HFF-Myc (cell line): ENCODE results near the gene DUS1L.
"Not testable (repeated sequence)": the region's sequence is repeated elsewhere in the genome, so short reads cannot be mapped to it uniquely, and the experiment has no call there.

Experiments used
- DNase-seq: peaks from one replicate; pipeline ENCODE4 v3.0.0-alpha.2; 2011; ENCODE audit warnings: low read depth; ENCODE audit errors: extremely low read depth
- H3K4me3 ChIP-seq: replicated peaks from 2 replicates; pipeline ENCODE4 v1.5.1; 2011; ENCODE audit warnings: low read depth, mild to moderate bottlenecking, control low read depth, low read length
- TF ChIP-seq, protein P1 (sequence below): IDR thresholded peaks from 2 replicates; pipeline ENCODE4 v1.5.1; 2012; ENCODE audit warnings: mild to moderate bottlenecking, low read depth, low read length, control low read depth; ENCODE audit errors: missing control alignments

DUS1L gene

GRCh38 chr17:82045936-82046484, 19.6 kb downstream of the DUS1L start:
- DNase-seq: no peak
- H3K4me3 ChIP-seq: no peak overlapping the region
- TF ChIP-seq, protein P1, sequence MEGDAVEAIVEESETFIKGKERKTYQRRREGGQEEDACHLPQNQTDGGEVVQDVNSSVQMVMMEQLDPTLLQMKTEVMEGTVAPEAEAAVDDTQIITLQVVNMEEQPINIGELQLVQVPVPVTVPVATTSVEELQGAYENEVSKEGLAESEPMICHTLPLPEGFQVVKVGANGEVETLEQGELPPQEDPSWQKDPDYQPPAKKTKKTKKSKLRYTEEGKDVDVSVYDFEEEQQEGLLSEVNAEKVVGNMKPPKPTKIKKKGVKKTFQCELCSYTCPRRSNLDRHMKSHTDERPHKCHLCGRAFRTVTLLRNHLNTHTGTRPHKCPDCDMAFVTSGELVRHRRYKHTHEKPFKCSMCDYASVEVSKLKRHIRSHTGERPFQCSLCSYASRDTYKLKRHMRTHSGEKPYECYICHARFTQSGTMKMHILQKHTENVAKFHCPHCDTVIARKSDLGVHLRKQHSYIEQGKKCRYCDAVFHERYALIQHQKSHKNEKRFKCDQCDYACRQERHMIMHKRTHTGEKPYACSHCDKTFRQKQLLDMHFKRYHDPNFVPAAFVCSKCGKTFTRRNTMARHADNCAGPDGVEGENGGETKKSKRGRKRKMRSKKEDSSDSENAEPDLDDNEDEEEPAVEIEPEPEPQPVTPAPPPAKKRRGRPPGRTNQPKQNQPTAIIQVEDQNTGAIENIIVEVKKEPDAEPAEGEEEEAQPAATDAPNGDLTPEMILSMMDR: no peak

DNA sequence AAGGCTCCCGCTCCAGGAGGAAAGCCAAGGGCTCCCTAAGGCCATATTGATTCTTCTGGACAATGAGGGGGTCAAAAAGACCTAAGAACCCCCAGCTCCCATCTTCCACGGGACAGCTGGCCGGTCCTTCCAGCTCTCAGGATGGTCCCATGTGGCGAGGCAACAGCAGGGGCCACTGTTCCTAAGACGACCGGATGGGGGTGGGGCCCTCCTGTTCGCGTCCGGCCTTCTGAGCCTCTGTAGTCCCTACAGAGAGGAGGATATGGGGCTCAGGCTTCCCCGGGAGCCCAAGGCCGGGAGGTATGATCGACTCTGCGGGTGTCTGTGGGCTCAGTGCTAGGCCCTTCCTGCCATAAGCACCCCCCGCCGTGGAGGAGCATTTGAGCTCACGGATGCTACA, 22.1 kb downstream of the DUS1L start:
- TF ChIP-seq, protein P1: no peak
- no peak overlapping the region for H3K4me3 ChIP-seq
- DNase-seq: no peak

DNA sequence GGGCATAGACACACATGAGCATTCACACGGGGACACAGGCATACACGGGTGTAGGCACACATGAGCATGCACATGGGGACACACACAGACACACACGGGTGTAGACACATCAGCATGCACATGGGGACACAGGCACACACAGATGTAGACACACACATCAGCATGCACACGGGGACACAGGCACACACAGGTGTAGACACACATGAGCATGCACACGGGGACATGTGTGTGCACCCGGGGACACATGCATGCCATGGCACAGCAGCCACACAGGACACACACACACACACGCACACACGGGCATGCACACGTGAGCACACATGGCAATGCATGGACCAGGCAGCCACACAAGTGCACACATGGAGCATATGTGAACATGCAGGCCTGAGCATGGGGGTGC, 23.0 kb downstream of the DUS1L start:
- no peak overlapping the region for H3K4me3 ChIP-seq
- TF ChIP-seq, protein P1: no peak
- no peak for DNase-seq

DNA sequence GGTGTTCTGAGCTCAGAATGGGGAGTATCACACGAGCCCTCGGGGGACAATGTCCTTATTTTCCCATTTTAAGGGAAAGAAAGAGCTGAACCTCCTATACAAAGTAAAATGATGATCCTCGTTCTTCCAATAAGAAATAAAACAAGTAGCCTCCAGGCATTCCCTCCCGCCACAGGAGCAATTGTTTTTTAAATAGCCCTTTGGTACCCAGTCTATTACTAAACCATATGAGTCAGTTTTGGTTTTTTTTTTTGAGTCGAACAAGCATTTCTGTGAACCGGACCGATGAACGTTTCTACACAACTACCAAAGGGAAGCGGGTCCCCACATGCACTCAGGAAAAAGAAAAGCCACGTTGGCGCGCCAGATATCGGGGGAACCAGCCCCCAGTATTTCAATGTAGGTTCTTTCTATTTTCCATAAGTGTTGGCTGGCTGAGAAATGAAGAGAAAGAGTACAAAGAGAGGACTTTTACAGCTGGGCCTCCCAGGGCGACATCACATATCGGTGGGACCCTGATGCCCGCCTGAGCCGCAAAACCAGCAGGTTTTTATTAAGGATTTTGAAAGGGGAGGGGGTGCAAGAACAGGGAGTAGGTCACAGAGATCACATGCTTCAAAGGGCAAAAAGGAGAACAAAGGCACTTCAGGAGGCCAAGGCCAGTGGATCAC, 24.3 kb downstream of the DUS1L start:
- no peak overlapping the region for H3K4me3 ChIP-seq
- no peak for DNase-seq
- TF ChIP-seq, protein P1: no peak

DNA sequence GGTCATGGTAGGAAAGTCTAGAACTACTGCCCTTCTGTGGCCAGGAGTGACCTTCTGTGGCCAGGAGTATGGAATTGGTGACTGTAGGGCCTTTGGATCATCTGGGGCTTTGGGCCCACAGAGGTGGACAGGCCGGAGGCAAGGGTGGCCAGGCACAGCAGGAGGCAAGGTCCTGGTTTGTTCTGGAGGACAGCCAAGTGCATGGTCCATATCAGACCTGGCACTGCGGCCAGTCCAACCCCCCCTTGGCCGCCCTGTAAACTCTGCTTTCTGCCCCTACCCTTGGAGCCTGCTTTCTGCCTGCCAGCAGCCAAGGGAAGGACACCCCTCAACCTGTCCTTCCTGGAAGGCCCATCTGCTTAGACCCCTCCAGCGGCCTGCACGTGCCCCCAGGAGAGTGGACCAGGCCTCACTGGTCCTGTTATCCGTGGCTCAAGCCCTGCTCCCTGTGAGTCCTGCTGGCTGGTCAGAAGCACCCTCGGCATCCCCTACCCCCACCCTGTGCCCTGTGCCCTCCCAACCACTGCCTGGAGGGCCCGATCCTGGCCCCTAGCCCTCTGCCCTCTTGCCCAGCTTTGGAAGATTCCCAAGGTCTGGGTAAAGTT, 25.8 kb downstream of the DUS1L start:
- DNase-seq: no peak
- no peak overlapping the region for H3K4me3 ChIP-seq
- TF ChIP-seq, protein P1: no peak

DNA sequence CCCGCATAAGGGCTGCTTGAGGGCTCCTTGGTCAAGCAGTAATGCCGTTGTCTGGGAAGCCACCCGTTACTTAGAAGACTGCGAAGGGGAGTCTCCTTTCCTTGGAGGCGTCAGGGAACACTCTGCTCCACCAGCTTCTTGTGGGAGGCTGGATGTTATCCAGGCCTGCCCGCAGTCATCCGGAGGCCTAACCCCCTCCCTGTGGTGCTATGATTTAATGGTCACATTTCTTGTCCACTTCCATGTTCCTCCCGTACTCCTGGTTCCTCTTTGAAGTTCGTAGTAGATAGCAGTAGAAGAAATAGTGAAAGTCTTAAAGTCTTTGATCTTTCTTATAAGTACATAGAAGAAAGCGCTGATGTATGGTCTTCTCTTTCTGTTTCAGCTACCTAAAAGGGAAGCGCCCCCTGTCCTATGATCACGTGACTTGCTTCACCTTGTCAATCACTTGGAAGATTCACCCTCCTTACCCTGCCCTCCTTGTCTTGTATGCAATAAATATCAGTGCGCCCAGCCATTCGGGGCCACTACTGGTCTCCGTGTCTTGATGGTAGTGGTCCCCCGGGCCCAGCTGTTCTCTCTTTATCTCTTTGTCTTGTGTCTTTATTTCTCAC, 26.7 kb downstream of the DUS1L start:
- DNase-seq, H3K4me3 ChIP-seq: not testable (repeated sequence)

DNA sequence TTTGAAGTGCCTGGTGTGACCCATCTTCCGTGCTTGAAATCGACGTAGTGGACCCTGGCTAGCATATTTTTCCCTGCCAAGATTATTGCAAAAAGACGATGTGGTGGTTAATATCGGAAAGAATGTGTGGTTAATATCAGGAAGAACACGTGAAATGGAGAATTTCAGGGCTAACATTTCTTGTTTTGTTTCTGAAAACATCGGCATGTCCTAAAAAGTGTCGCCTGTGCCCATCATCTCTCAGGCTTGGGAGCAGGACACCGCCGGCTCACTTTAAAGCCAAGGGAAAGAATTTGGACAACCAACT, 27.8 kb downstream of the DUS1L start:
- TF ChIP-seq, protein P1: no peak
- H3K4me3 ChIP-seq: peak overlapping the region; percentile 78; the same call in 1 of the 2 replicates
- no peak for DNase-seq
